HG03103 (cell line): ENCODE data around the gene NOCT.
A peak's percentile ranks its signal among the peaks of the same experiment; 100 is the strongest.
"Not testable (repeated sequence)": the region's sequence is repeated elsewhere in the genome, so short reads cannot be mapped to it uniquely, and the experiment has no call there.

Experiments
- ATAC-seq: cut with Tn5 transposase; IDR thresholded peaks from one replicate; pipeline ENCODE4 v1.9.1; 2021; ENCODE audit warnings: low read depth; ENCODE audit not compliant: unreplicated experiment

The NOCT gene

GRCh38 chr4:139042981-139043460 is 27.4 kb downstream of the NOCT start:
- no peak for ATAC-seq

GRCh38 chr4:139044291-139044690 is 28.7 kb downstream of the NOCT start:
- ATAC-seq: no peak

GRCh38 chr4:139048026-139048425 is 32.4 kb downstream of the NOCT start:
- no peak for ATAC-seq

GRCh38 chr4:139050446-139050845 is 34.9 kb downstream of the NOCT start:
- no peak for ATAC-seq

GRCh38 chr4:139053909-139054308 is 38.3 kb downstream of the NOCT start:
- ATAC-seq: no peak

- ATAC-seq: no peak
Observed at GRCh38 chr4:139054791-139055505, 39.4 kb downstream of the NOCT start.

- not testable (repeated sequence) for ATAC-seq
Observed at GRCh38 chr4:139059026-139059425, 43.4 kb downstream of the NOCT start.

GRCh38 chr4:139060591-139060990 is 45.0 kb downstream of the NOCT start:
- ATAC-seq: no peak

GRCh38 chr4:139076016-139076744 is 60.6 kb downstream of the NOCT start:
- no peak for ATAC-seq

GRCh38 chr4:139077567-139078355 is 62.2 kb downstream of the NOCT start:
- ATAC-seq: no peak

GRCh38 chr4:139078926-139079325 is 63.3 kb downstream of the NOCT start:
- no peak for ATAC-seq

- peak; percentile 88 for ATAC-seq
Observed at GRCh38 chr4:139082750-139083606, 67.4 kb downstream of the NOCT start.

GRCh38 chr4:139083607-139083955 is 68.0 kb downstream of the NOCT start:
- ATAC-seq: peak; percentile 18

GRCh38 chr4:139083956-139084803 is 68.6 kb downstream of the NOCT start:
- ATAC-seq: peak; percentile 48

GRCh38 chr4:139084804-139085093 is 69.2 kb downstream of the NOCT start:
- no peak for ATAC-seq

GRCh38 chr4:139085141-139085540 is 69.6 kb downstream of the NOCT start:
- no peak for ATAC-seq

GRCh38 chr4:139092271-139092670 is 76.7 kb downstream of the NOCT start:
- ATAC-seq: no peak
